Heart left ventricle (tissue), 16 donors: Measurements from ENCODE around the gene ZNF787. TPM values are rescaled to one million over a fixed set of nuclear protein-coding genes. Genes with fewer than 3 reads are reported as not detected.

Experiments
- ATAC-seq, 4 donors: fragments of 200-7000 bp; cut with Tn5 transposase; one replicate each; pipeline ENCODE4 v1.9.1; 2020 to 2022; ENCODE audit warnings: moderate library complexity in 4 of 4, mild to moderate bottlenecking in 3 of 4, moderate number of reproducible peaks in 1 of 4
- DNase-seq, 5 donors: peaks; one replicate each; pipeline ENCODE4 v3.0.0-alpha.2; 2020
- H3K27ac ChIP-seq, 12 donors: fragments of 200-600 bp; sonication (generic) in 4 of 12; one replicate each; pipeline versions ENCODE4 v1.5.0 to v1.8.0; 2016 to 2022; ENCODE audit warnings: mild to moderate bottlenecking in 2 of 12
- H3K27me3 ChIP-seq, 9 donors: fragments of 200-600 bp; sonication (generic) in 2 of 9; one replicate each; pipeline versions ENCODE4 v1.5.1 to v1.8.0; 2016 to 2022; ENCODE audit warnings: mild to moderate bottlenecking in 3 of 9
- H3K36me3 ChIP-seq, 9 donors: fragments of 200-600 bp; sonication (generic) in 2 of 9; one replicate each; pipeline versions ENCODE4 v1.5.0 to v1.8.0; 2018 to 2022; ENCODE audit warnings: mild to moderate bottlenecking in 2 of 9
- H3K4me1 ChIP-seq, 12 donors: fragments of 200-600 bp; sonication (generic) in 4 of 12; one replicate each; pipeline versions ENCODE4 v1.5.0 to v1.8.0; 2016 to 2022; ENCODE audit warnings: mild to moderate bottlenecking in 3 of 12
- H3K4me3 ChIP-seq, 12 donors: fragments of 200-600 bp; sonication (generic) in 4 of 12; one replicate each; pipeline versions ENCODE4 v1.5.0 to v1.8.0; 2017 to 2022; ENCODE audit warnings: mild to moderate bottlenecking in 9 of 12, moderate library complexity in 4 of 12
- H3K9me3 ChIP-seq, 12 donors: fragments of 200-600 bp; sonication (generic) in 4 of 12; one replicate each; pipeline versions ENCODE4 v1.5.0 to v1.8.0; 2016 to 2022; ENCODE audit warnings: mild to moderate bottlenecking in 1 of 12
- CTCF ChIP-seq, 12 donors: fragments of 200-600 bp; sonication (generic) in 4 of 12; IDR thresholded peaks; one replicate each; pipeline versions ENCODE4 v1.5.0 to v1.8.0; 2018 to 2022; ENCODE audit warnings: antibody characterized with exemption in 12 of 12, mild to moderate bottlenecking in 5 of 12
- POLR2A ChIP-seq, 2 donors: fragments of 450-650 bp; IDR thresholded peaks; one replicate each; pipeline ENCODE4 v1.6.1; 2017; ENCODE audit warnings: antibody characterized with exemption in 2 of 2, mild to moderate bottlenecking in 2 of 2, moderate library complexity in 2 of 2
- WGBS, 4 donors: extraction: QIAGEN DNeasy Blood & Tissue Kit in 2 of 4; methylation state at CpG; one replicate each; pipeline versions ENCODE4 v1.1.5 to v1.1.7; 2013 to 2018; 5-methylcytosine and 5-hydroxymethylcytosine counted together
- intact Hi-C, 10 donors: fragments of 100-400 bp; cut with DNase I; formaldehyde crosslinking; loops; one replicate each; pipeline versions ENCODE4 v1.11.1 to v1.14.2; 2022
- polyA plus RNA-seq, 2 donors: library from polyadenylated mRNA; stranded (reverse); fragments of 200-250 nt; gene quantifications; one replicate each; pipeline ENCODE4 v1.2.3, GENCODE V29; 2013
- total RNA-seq, 9 donors: library from RNA; depleted of rRNA in 2 of 9; stranded (reverse); fragments of >200 nt in 2 of 9; fragmentation: NEBNext Ultra II Directional in 3 of 9; extraction: Animal tissue kit (Norgen Biotek cat#: 25700) in 3 of 9; gene quantifications; one replicate each; pipeline versions ENCODE4 v1.1.0 to v1.2.4, GENCODE V29; 2016 to 2023
- donor health status: ischemic (EF 13 %, LVEDD 7.1; RV severe dilation, severe dysfunction).
- donor health status: healthy with polysubstance abuse.
- donor health status: DM: no; HTN: yes; CAD: no.
- donor health status: DM: no; HTN: no; CAD: no.
- donor health status: ischemic (EF 25% LVEDD 6.9; RV normal size, moderate dysfunction).
- donor health status: ischemic (EF 25% LVEDD 5.7; RV mildly dilated, moderate dysfunction).
- donor health status: healthy.
- donor health status: DM: yes; HTN: yes; CAD: no.
- donor health status: ischemic (EF 35%, LVEDD 5.7; RV mildly dilated, moderate dysfunction).
- donor health status: nonischemic (EF 11% LVEDD 7.7; RV severe dilation, severe dysfunction).
- donor health status: DM: yes; HTN: yes; CAD: no.
- donor health status: PGD.
- donor health status: ischemic (EF 29% LVEDD 5.4; RV normal size, mild dysfunction).
- donor health status: nonischemic (EF 23%, LVEDD 6.1; RV moderate dilation, normal function).

The ZNF787 gene
- total and polyA plus RNA-seq, 11 donors = 11.6 to 40.8 (median 25.3) TPM

GRCh38 chr19:56133858-56134653 is 13.0 kb upstream of the ZNF787 start:
- Histone ChIP-seq H3K36me3 (no peaks in the 10 kb centered on the region), H3K27ac (no peak overlapping the region), H3K4me3 (no peak overlapping the region), H3K9me3 (no peaks in the 10 kb centered on the region), H3K4me1 (peaks cover 0 to 9% (median 7%) of the 10 kb centered on the region in 12 donors), H3K27me3 (no peaks in the 10 kb centered on the region)
- no peak for TF ChIP-seq POLR2A (IDR thresholded peaks at IDR 0.05)
- TF ChIP-seq CTCF (IDR thresholded peaks at IDR 0.05) = no peak
- ATAC-seq (no peak), DNase-seq (no peak)
- intact Hi-C loops = no loop called here
- 78 to 86% (median 80%) methylated on average over 14 of the region's 14 CpGs for WGBS, 4 donors

- H3K4me3 ChIP-seq = no peak overlapping the region
- no peaks in the 10 kb centered on the region for H3K36me3 ChIP-seq
- TF ChIP-seq CTCF (IDR thresholded peaks at IDR 0.05) (no peak), POLR2A (IDR thresholded peaks at IDR 0.05) (no peak)
- DNase-seq = no peak
- H3K27ac ChIP-seq = peak overlapping the region in 8 of 12 donors; percentile 21 to 70 (median 44)
- peak; percentile 47 to 74 (median 70) for ATAC-seq
- 33 to 40% (median 37%) methylated on average over 14 of the region's 14 CpGs for WGBS, 4 donors
- intact Hi-C loops = no loop called here
- H3K9me3 ChIP-seq = no peaks in the 10 kb centered on the region
- peaks cover 0 to 9% (median 7%) of the 10 kb centered on the region in 12 donors for H3K4me1 ChIP-seq
- H3K27me3 ChIP-seq = no peaks in the 10 kb centered on the region
Observed at GRCh38 chr19:56132316-56132822, 11.3 kb upstream of the ZNF787 start.

DNA sequence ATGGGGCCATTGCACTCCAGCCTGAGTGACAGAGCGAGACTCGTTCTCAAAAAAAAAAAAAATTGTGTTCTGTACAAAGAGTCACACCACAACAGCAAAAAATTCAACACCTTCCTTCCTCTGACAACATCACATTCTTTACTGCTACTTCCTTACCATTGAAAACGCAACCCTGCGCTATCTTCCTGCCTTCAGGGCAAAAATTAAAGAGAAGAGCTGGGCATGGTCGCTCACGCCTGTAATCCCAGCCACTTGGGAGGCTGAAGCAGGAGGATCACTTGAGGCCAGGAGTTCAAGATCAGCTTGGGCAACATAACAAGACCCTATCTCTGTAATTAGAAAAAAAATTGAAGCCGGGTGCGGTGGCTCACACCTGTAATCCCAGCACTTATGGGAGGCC is 10.6 kb upstream of the ZNF787 start:
- no peak for TF ChIP-seq POLR2A (IDR thresholded peaks at IDR 0.05)
- no peak for TF ChIP-seq CTCF (IDR thresholded peaks at IDR 0.05)
- Histone ChIP-seq H3K27me3 (no peaks in the 10 kb centered on the region), H3K4me1 (peaks cover 0 to 9% (median 7%) of the 10 kb centered on the region in 12 donors), H3K9me3 (no peaks in the 10 kb centered on the region), H3K36me3 (no peaks in the 10 kb centered on the region), H3K4me3 (no peak overlapping the region), H3K27ac (peak overlapping the region in 3 of 12 donors; percentile 21 to 70 (median 50))
- intact Hi-C loops = no loop called here
- no peak for ATAC-seq
- DNase-seq = no peak
- 82 to 89% (median 86%) methylated on average over 8 of the region's 8 CpGs for WGBS, 4 donors

- peaks cover 0 to 9% (median 7%) of the 10 kb centered on the region in 12 donors for H3K4me1 ChIP-seq
- H3K27me3 ChIP-seq = no peaks in the 10 kb centered on the region
- no peak overlapping the region for H3K4me3 ChIP-seq
- no peak for TF ChIP-seq CTCF (IDR thresholded peaks at IDR 0.05)
- TF ChIP-seq POLR2A (IDR thresholded peaks at IDR 0.05) = no peak
- intact Hi-C loops = no loop called here
- H3K27ac ChIP-seq = no peak overlapping the region
- no peaks in the 10 kb centered on the region for H3K9me3 ChIP-seq
- ATAC-seq (no peak), DNase-seq (no peak)
- H3K36me3 ChIP-seq = no peaks in the 10 kb centered on the region
- 85 to 86% (median 86%) methylated on average over 7 of the region's 7 CpGs for WGBS, 4 donors
Observed at GRCh38 chr19:56130006-56130405, 8.9 kb upstream of the ZNF787 start.
